PC-9 (cell line): ENCODE data around the gene NPIPB6. TPM values are rescaled to one million over a fixed set of nuclear protein-coding genes. Genes with fewer than 3 reads are reported as not detected.

ENCODE experiments used
- BruUV-seq: library from RNA; stranded (reverse); fragments of 400-500 nt; replicated peaks from 2 replicates; lab custom pipeline; 2021; lab: Mats Ljungman, UMichigan
- CTCF ChIA-PET: fragments of 300-600 bp; sonication (Branson Sonifier 250); formaldehyde crosslinking; loops from one replicate; lab custom pipeline; 2022; ENCODE audit warnings: antibody characterized with exemption; lab: Charles Lee
- POLR2A ChIA-PET: fragments of 300-600 bp; sonication (Branson Sonifier 250); formaldehyde crosslinking; loops from one replicate; lab custom pipeline; 2022; ENCODE audit warnings: antibody characterized with exemption; ENCODE audit not compliant: unreplicated experiment; lab: Charles Lee
- DNase-seq, 2 experiments: peaks; one replicate each; pipeline versions ENCODE4 v3.0.0 to v3.0.0-alpha.2; 2015 to 2022; ENCODE audit warnings: mixed read lengths in 1 of 2
- H2AFZ ChIP-seq: fragments of 200-600 bp; sonication (generic); 2 replicates; pipeline ENCODE4 v1.8.1; 2017; ENCODE audit warnings: antibody characterized with exemption
- H3F3A ChIP-seq: fragments of 200-600 bp; sonication (generic); 2 replicates; pipeline ENCODE4 v1.8.1; 2017; ENCODE audit warnings: antibody characterized with exemption, mild to moderate bottlenecking, low read depth; ENCODE audit not compliant: insufficient read depth
- H3K27ac ChIP-seq: fragments of 200-600 bp; sonication (generic); 2 replicates; pipeline ENCODE4 v1.6.1; 2016; ENCODE audit warnings: mixed run types
- H3K27me3 ChIP-seq: fragments of 200-600 bp; sonication (generic); 2 replicates; pipeline ENCODE4 v1.6.1; 2016; ENCODE audit warnings: low read depth, mixed run types; ENCODE audit not compliant: insufficient read depth
- H3K36me3 ChIP-seq: fragments of 200-600 bp; sonication (generic); 2 replicates; pipeline ENCODE4 v1.6.1; 2016; ENCODE audit warnings: low read depth, mixed run types
- H3K4me1 ChIP-seq: fragments of 200-600 bp; sonication (generic); replicated peaks from 2 replicates; pipeline ENCODE4 v1.6.1; 2016; ENCODE audit warnings: mixed run types; ENCODE audit not compliant: insufficient read depth
- H3K4me2 ChIP-seq: fragments of 200-600 bp; sonication (generic); 2 replicates; pipeline ENCODE4 v1.6.1; 2017; ENCODE audit warnings: mixed run types
- H3K4me3 ChIP-seq: fragments of 200-600 bp; sonication (generic); 2 replicates; pipeline ENCODE4 v1.6.1; 2016; ENCODE audit warnings: mixed run types
- H3K79me2 ChIP-seq: fragments of 200-600 bp; sonication (generic); 2 replicates; pipeline ENCODE4 v1.6.1; 2017; ENCODE audit warnings: low read depth, mixed run types
- H3K9me2 ChIP-seq: fragments of 200-600 bp; sonication (generic); 2 replicates; pipeline ENCODE4 v1.8.1; 2017; ENCODE audit warnings: mild to moderate bottlenecking; ENCODE audit not compliant: insufficient read depth
- H3K9me3 ChIP-seq: fragments of 200-600 bp; sonication (generic); 2 replicates; pipeline ENCODE4 v1.8.1; 2016; ENCODE audit warnings: low read depth; ENCODE audit not compliant: insufficient read depth
- H4K20me1 ChIP-seq: fragments of 200-600 bp; sonication (generic); 2 replicates; pipeline ENCODE4 v1.8.1; 2017; ENCODE audit not compliant: insufficient read depth
- CTCF ChIP-seq: fragments of 200-600 bp; sonication (generic); conservative IDR thresholded peaks from 2 replicates; pipeline ENCODE4 v1.6.1; 2017; ENCODE audit warnings: mixed run types, antibody characterized with exemption, mild to moderate bottlenecking, moderate library complexity
- EZH2 ChIP-seq: fragments of 200-600 bp; sonication (generic); IDR thresholded peaks from 2 replicates; pipeline ENCODE4 v1.8.0; 2017; ENCODE audit warnings: antibody characterized with exemption, low read depth
- intact Hi-C: fragments of 100-400 bp; cut with micrococcal nuclease; formaldehyde crosslinking; loops from one replicate; pipeline ENCODE4 v1.10.0; 2022; ENCODE audit not compliant: unreplicated experiment
- total RNA-seq: library from RNA; stranded (reverse); gene quantifications from 2 replicates; pipeline ENCODE4 v1.2.3, GENCODE V29; 2021

Gene NPIPB6
- total RNA-seq, 1 experiment from 2014 or later: 6.9 TPM

- Histone ChIP-seq H3F3A (peaks cover 10% of the 10 kb centered on the region; the same call in 1 of the 2 replicates), H3K4me3 (no peak overlapping the region), H3K4me1 (0 out of 2 replicates have a peak, but pooled peaks cover 2% of the 10 kb centered on the region), H3K9me2 (no peaks in the 10 kb centered on the region), H3K27ac (no peak overlapping the region), H3K27me3 (peaks cover 23% of the 10 kb centered on the region), H3K79me2 (no peaks in the 10 kb centered on the region), H3K9me3 (no peaks in the 10 kb centered on the region), H4K20me1 (no peaks in the 10 kb centered on the region; the same call in 1 of the 2 replicates), H3K36me3 (no peaks in the 10 kb centered on the region), H3K4me2 (no peak overlapping the region), H2AFZ (no peak overlapping the region)
- peak in 1 of 2 experiments; percentile 55 for DNase-seq
- ChIA-PET POLR2A (no interaction called here), CTCF (no interaction called here)
- no TSS peak for BruUV-seq
- intact Hi-C loops: no loop called here
- TF ChIP-seq CTCF (no peak), EZH2 (no peak)
Measured at GRCh38 chr16:28297784-28298510, 65.4 kb downstream of the NPIPB6 start.

GRCh38 chr16:28297308-28297707 is 66.0 kb downstream of the NPIPB6 start:
- ChIA-PET CTCF (no interaction called here), POLR2A (no interaction called here)
- intact Hi-C loops: no loop called here
- Histone ChIP-seq H3K27ac (no peak overlapping the region), H4K20me1 (no peaks in the 10 kb centered on the region; the same call in 1 of the 2 replicates), H3K27me3 (peaks cover 25% of the 10 kb centered on the region), H3K9me2 (no peaks in the 10 kb centered on the region), H3K4me1 (0 out of 2 replicates have a peak, but pooled peaks cover 6% of the 10 kb centered on the region), H3K36me3 (no peaks in the 10 kb centered on the region), H2AFZ (no peak overlapping the region), H3F3A (peaks cover 10% of the 10 kb centered on the region; the same call in 1 of the 2 replicates), H3K9me3 (no peaks in the 10 kb centered on the region), H3K4me2 (no peak overlapping the region), H3K79me2 (no peaks in the 10 kb centered on the region), H3K4me3 (no peak overlapping the region)
- no peak for DNase-seq
- BruUV-seq: no TSS peak
- TF ChIP-seq CTCF (no peak), EZH2 (no peak)

- H3F3A ChIP-seq: peaks cover 19% of the 10 kb centered on the region; the same call in 1 of the 2 replicates
- CTCF ChIA-PET: no interaction called here
- no peak overlapping the region for H2AFZ ChIP-seq
Measured at GRCh38 chr16:28295276-28295675, 68.0 kb downstream of the NPIPB6 start.

More at GRCh38 chr16:28295276-28295675, 68.0 kb downstream of the NPIPB6 start:
- Histone ChIP-seq H3K27ac (no peak overlapping the region), H3K4me2 (no peak overlapping the region), H3K27me3 (peaks cover 22% of the 10 kb centered on the region), H3K9me2 (no peaks in the 10 kb centered on the region), H3K36me3 (no peaks in the 10 kb centered on the region), H3K4me1 (0 out of 2 replicates have a peak, but pooled peaks cover 6% of the 10 kb centered on the region), H3K4me3 (no peak overlapping the region), H4K20me1 (no peaks in the 10 kb centered on the region; the same call in 1 of the 2 replicates), H3K9me3 (no peaks in the 10 kb centered on the region), H3K79me2 (no peaks in the 10 kb centered on the region)
- TF ChIP-seq EZH2 (no peak), CTCF (no peak)
- POLR2A ChIA-PET: no interaction called here
- BruUV-seq: no TSS peak
- intact Hi-C loops: no loop called here
- no peak for DNase-seq
